HG02759 (cell line): ENCODE data around the gene NHSL1.
A peak's percentile ranks its signal among the peaks of the same experiment; 100 is the strongest.
"Not testable (repeated sequence)": the region's sequence is repeated elsewhere in the genome, so short reads cannot be mapped to it uniquely, and the experiment has no call there.

Source experiments
- ATAC-seq: cut with Tn5 transposase; IDR thresholded peaks from one replicate; pipeline ENCODE4 v1.9.1; 2021; ENCODE audit warnings: mild to moderate bottlenecking, moderate library complexity; ENCODE audit not compliant: unreplicated experiment

Gene NHSL1

DNA sequence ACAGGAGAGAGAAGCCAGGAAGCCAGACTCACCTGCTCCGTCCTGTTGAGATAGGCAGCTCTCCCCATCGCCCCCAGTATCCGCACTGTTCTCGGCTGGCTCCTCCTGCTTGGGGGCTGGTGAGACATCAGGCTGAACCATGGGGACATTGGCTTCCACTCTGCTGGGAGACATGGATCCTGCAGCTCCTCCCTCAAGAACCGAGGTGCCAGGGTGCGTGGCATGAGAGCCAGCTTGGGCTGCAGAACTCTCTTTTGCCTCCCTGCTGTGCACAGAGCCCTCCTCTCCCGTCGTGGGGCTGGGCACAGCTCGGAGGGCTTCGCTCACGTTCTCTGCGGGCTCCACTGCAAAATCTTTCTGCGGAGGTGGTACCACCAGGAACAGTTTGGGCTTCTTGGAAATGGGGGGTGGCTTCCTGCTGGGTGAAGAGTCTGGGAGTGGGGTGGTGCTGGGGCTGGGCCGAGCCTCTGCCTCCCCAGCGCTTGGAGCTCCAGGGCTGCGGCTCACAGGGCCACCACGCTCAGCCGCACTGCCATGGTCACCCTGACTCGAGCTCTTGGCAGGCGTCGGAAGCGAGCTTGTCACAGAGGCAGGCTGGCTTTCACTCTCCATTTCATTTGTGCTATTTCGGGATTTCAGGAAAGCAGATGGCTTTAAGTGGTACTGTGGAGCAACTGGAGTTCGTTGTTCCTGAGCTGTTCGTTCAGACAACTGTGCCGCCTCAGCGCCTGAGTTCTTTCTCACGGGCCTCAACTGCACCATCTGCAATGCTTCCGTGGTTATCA, 68.7 kb downstream of the NHSL1 start:
- ATAC-seq = no peak

DNA sequence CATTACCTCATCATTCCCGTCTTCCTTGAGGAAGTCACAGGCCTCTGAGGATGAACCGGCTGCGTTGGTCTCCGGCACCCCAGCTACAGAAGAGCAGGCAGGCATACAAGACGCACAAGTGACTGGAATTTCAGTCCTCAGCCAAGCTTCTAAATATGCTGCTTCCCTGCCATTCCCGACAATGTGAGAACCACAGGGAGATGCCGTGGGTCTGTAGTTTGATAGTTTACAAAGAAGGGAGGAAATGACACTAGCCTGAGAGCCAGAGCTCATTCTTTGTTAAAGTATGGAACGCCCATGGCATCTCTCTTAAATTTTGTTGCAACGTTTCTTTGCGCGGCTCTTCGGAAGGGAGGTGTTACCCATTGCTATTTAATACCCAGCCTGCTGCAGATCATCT, 69.5 kb downstream of the NHSL1 start:
- ATAC-seq = no peak

DNA sequence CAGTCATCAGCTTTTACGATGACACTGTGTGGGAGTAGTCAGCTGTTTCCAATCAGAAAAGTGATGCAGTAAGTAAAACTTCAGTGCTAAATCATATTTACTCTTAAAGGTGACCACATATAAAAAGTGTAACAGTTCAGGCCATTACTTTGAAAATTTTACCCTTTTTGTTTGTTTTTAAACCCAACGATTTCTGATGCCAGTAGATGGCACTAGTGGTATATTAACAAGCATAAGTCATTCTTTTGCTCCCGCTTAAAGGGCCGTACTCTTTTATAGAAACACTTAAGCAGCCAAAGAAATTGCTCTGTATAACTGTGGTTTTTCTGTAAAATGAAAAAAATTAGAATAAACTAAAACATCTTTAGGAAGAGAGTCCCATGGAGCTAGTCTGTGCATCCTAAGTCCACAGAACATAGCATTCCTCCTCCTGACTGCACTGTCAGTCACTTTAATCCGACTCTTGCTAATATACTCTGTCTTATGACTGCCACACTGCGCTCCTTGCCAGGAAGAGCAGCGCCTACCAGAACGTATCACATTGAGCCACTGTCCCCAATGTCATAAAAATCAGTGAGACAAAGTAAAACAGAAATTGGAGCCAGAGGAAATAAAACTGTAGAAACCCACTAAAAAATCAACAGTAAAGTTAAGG, 70.2 kb downstream of the NHSL1 start:
- ATAC-seq = no peak

- no peak for ATAC-seq
These were observed 71.6 kb downstream of the NHSL1 start for GRCh38 chr6:138427701-138428100.

DNA sequence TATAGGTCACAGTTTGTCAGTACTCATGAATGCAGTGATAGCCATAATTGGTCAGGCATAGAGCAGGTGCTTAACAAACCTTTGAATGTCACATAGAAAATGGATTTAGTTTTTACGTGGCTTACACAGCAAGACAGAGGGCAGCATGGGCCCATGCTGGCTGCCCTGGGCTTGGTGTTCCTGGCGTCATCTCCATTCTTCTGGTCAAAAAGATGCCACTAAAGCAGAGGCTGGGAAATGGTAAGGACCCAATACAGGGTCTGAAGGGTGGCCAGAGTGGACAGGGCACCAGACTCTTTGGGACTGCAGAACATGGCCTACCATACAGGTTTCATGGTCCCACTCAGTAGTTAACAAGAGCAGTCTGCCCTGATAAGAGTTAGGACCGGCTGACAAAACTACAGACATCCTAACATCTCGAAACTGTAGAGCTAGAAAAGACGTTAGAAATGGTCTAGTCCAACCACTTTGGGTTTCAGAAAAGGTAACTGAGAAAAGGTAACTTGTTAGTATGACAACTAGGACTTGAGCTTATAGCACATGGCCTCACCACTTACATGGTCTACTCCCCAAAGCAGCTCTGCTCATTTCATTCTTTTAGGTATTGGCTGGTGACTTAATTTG, 72.7 kb downstream of the NHSL1 start:
- ATAC-seq = no peak

GRCh38 chr6:138425256-138425655, 74.0 kb downstream of the NHSL1 start:
- ATAC-seq = not testable (repeated sequence)

GRCh38 chr6:138424004-138424904, 75.0 kb downstream of the NHSL1 start:
- no peak for ATAC-seq

DNA sequence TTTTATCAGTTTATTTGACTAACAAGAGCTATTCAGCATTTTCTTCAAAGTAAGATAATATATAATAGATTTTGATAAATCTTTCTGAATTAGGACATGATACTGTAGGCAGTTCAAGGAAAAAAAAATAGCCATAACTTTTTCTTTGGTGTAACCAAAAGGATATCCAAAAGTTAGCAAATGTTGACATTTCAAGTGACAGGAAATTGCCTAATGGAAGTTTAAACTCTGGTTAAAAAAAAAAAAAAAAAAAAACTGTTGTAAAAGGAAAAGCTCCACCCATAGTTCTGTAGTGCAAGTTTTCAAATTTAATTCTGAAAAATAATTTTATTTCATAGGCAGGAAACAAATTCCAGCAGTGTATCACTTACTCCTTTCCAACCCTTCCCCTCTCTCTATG, 76.4 kb downstream of the NHSL1 start:
- ATAC-seq = no peak

DNA sequence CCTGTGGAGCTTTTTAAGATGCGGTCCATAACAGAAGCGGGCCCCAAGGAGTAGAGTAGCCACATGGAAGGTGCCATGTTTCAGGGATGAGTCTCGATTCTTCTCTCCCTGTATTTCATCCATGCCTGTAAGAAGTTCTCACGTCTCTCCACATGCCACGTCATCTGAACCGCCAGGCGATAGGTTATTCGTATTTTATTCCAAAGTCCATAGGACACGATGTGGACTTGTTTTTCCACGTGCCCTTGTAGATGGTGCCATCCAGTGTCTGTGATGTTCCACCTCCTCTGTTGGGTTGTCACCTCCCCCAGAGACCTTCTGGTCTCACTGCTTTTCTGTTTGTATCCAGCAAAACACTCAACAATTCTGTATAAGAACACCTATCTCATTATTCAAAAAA, 77.7 kb downstream of the NHSL1 start:
- no peak for ATAC-seq

DNA sequence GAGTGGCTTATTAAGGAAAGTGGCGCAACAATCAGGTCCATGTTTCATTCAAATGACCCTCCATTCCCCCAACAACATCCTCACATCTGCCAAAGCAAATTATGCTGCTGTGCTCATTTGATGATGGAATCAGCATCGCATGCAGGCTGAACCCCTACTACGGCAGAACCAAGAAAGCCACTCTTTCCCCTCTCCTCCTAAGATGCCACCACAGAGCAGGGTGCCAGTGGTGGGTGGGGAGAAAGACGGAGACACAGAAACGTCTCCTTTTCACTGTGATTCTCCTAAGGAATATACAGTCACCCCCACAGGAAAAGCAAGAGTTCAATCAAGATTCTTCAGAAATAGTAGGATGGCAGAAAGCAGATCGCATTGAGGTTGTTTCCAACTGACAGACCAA, 78.2 kb downstream of the NHSL1 start:
- ATAC-seq = no peak

DNA sequence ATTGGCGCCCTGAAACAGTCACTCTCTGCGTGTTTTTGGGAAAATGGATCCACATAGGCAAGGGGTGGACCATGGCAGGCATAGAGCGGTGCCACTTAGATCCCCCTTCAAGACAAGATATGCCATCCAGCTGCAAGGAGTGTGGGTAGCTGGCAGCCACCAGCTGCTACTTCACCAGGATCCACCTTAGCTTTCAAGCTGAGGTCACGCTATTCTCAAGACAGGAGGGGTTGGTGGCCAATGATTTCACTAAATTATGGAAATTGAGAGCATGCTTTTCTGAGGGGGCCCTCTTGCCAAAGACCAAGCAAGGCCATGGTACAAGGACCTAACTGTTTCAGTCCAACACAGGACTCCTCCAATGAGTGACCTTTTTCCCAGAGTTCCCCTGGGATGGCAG, 78.9 kb downstream of the NHSL1 start:
- no peak for ATAC-seq

GRCh38 chr6:138419766-138420165, 79.5 kb downstream of the NHSL1 start:
- ATAC-seq = no peak

- no peak for ATAC-seq
These were observed 81.1 kb downstream of the NHSL1 start for GRCh38 chr6:138418118-138418742.

GRCh38 chr6:138417493-138418117, 81.7 kb downstream of the NHSL1 start:
- peak; percentile 57 for ATAC-seq

DNA sequence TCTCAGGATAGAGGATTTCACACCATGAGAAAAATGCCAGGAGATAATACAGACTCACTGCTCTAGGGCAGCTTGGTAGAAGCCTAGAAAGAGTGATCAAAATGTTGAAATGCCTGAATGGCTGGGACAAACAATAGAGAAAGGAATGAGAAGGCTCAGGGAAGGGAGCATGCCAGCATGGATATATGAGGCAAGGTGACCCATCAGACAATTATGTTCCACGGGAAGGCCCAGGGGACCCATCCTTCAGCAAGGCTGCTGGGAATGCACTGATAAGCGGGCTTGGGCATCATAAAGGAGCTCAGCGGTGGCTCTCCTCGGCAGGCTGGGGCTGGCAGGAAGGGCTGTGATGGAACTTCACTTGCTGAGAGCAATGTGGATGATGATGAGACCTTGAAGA, 83.1 kb downstream of the NHSL1 start:
- ATAC-seq = no peak

DNA sequence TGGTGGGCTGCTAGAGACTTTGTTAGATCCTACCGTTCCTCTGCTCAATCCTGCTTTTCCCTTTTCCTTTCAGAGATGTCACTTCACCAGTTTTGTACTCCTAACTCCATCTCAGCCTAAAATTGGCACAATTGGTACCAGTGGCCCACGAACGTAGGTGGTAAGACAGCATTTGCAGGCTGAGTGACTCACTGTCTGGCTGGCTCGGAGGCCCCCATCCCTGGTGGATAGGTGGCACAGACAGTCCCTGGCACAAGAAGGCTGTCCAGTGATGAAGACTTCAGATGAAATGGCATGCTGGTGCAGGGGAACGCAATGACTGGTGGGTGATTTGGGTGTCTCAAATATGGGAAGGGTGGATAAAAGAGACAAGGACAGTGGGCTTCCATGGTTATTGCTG, 84.2 kb downstream of the NHSL1 start:
- ATAC-seq = no peak

- peak; percentile 49 for ATAC-seq
These were observed 88.1 kb downstream of the NHSL1 start for GRCh38 chr6:138410972-138411880.

DNA sequence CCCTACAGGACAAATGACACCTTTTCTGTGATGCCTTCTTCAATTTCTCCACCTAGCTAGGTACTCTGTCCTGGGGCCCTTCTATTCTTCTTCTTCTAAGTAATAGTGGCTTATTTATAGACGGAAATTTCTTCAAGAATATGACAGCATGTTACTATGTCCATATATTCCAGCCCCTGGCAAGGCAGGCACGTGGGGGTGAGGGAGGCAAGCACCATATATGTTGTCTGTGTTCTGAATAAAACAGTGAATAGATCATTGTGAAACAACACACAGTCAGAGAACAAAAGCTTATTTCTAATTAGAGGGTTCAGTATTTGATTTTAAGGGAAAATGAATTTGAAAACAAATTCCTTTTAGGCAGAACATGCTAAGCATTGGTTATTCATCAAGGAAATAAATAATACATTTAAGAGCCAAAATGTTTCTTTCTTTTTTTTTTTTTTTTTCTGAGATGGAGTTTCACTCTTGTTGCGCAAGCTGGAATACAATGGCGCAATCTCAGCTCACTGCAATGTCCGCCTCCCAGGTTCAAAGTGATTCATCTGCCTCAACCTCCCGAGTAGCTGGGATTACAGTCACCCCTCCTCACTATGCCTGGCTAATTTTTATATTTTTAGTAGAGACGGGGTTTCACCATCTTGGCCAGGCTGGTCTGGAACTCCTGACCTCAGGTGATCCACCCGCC, 89.1 kb downstream of the NHSL1 start:
- ATAC-seq = no peak

GRCh38 chr6:138406443-138406842, 92.9 kb downstream of the NHSL1 start:
- ATAC-seq = no peak
